MM.1S (cell line): Measurements from ENCODE around the gene DYNLT1.
"Not testable (repeated sequence)": the region's sequence is repeated elsewhere in the genome, so short reads cannot be mapped to it uniquely, and the experiment has no call there.

Source experiments
- DNase-seq: peaks from one replicate; pipeline ENCODE4 v3.0.0-alpha.2; 2015
- H2AFZ ChIP-seq: fragments of 300-600 bp; sonication (generic); 2 replicates; pipeline ENCODE4 v1.6.0; 2016; ENCODE audit warnings: antibody characterized with exemption, low read length
- H3F3A ChIP-seq: fragments of 300-600 bp; sonication (generic); 2 replicates; pipeline ENCODE4 v1.6.1; 2016; ENCODE audit warnings: mild to moderate bottlenecking, antibody characterized with exemption, low read length, moderate library complexity, mixed read lengths; ENCODE audit not compliant: insufficient read depth
- H3K27ac ChIP-seq: fragments of 300-600 bp; sonication (generic); 2 replicates; pipeline ENCODE4 v1.5.1; 2016; ENCODE audit warnings: mild to moderate bottlenecking, low read length
- H3K27me3 ChIP-seq: fragments of 300-600 bp; sonication (generic); replicated peaks from 2 replicates; pipeline ENCODE4 v1.6.0; 2016; ENCODE audit warnings: low read length; ENCODE audit not compliant: insufficient read depth
- H3K36me3 ChIP-seq: fragments of 300-600 bp; sonication (generic); replicated peaks from 2 replicates; pipeline ENCODE4 v1.6.1; 2016; ENCODE audit warnings: mild to moderate bottlenecking, low read length, mixed read lengths; ENCODE audit not compliant: insufficient read depth
- H3K4me1 ChIP-seq: fragments of 300-600 bp; sonication (generic); 2 replicates; pipeline ENCODE4 v1.6.1; 2016; ENCODE audit warnings: low read length, mixed read lengths
- H3K4me2 ChIP-seq: fragments of 300-600 bp; sonication (generic); 2 replicates; pipeline ENCODE4 v1.6.0; 2016; ENCODE audit warnings: low read depth, low read length
- H3K4me3 ChIP-seq: fragments of 300-600 bp; sonication (generic); 2 replicates; pipeline ENCODE4 v1.5.1; 2016; ENCODE audit warnings: low read length, mixed read lengths
- H3K79me2 ChIP-seq: fragments of 300-600 bp; sonication (generic); 2 replicates; pipeline ENCODE4 v1.6.1; 2016; ENCODE audit warnings: mixed run types, low read length, mixed read lengths
- H3K9ac ChIP-seq: fragments of 300-600 bp; sonication (generic); 2 replicates; pipeline ENCODE4 v1.6.1; 2016; ENCODE audit warnings: low read length, mixed read lengths
- H3K9me2 ChIP-seq: fragments of 300-600 bp; sonication (generic); replicated peaks from 2 replicates; pipeline ENCODE4 v1.6.1; 2016; ENCODE audit warnings: mild to moderate bottlenecking, low read length, mixed read lengths; ENCODE audit not compliant: insufficient read depth
- H3K9me3 ChIP-seq: fragments of 300-600 bp; sonication (generic); replicated peaks from 2 replicates; pipeline ENCODE4 v1.6.1; 2016; ENCODE audit warnings: mild to moderate bottlenecking, low read length, mixed read lengths; ENCODE audit not compliant: insufficient read depth
- H4K20me1 ChIP-seq: fragments of 300-600 bp; sonication (generic); 2 replicates; pipeline ENCODE4 v1.6.1; 2016; ENCODE audit warnings: mild to moderate bottlenecking, low read length, moderate library complexity, mixed read lengths; ENCODE audit not compliant: insufficient read depth
- CTCF ChIP-seq: fragments of 300-600 bp; sonication (generic); IDR thresholded peaks from 2 replicates; pipeline ENCODE4 v1.5.1; 2016; ENCODE audit warnings: antibody characterized with exemption, low read length, mixed read lengths
- EZH2 ChIP-seq: fragments of 300-600 bp; sonication (generic); optimal IDR thresholded peaks from 2 replicates; pipeline ENCODE3; 2017; ENCODE audit warnings: low read depth, mild to moderate bottlenecking, antibody characterized with exemption, low read length, mixed read lengths
- EZH2phosphoT487 ChIP-seq: fragments of 300-600 bp; sonication (generic); IDR thresholded peaks from 2 replicates; pipeline ENCODE4 v1.6.1; 2018; ENCODE audit warnings: antibody characterized with exemption, low read length

The DYNLT1 gene

GRCh38 chr6:158654498-158654897, 10.0 kb upstream of the DYNLT1 start:
- Histone ChIP-seq H3K27me3 (peaks cover 7% of the 10 kb centered on the region; the same call in 1 of the 2 replicates), H3K27ac (no peak overlapping the region), H3K4me1 (peaks cover 18% of the 10 kb centered on the region), H3K9me2 (no peaks in the 10 kb centered on the region), H2AFZ (no peak overlapping the region), H3K36me3 (no peaks in the 10 kb centered on the region), H4K20me1 (no peaks in the 10 kb centered on the region), H3K79me2 (no peaks in the 10 kb centered on the region), H3K9me3 (no peaks in the 10 kb centered on the region), H3F3A (peaks cover 16% of the 10 kb centered on the region), H3K9ac (no peak overlapping the region), H3K4me3 (no peak overlapping the region), H3K4me2 (peak overlapping the region; percentile 67)
- TF ChIP-seq EZH2phosphoT487 (no peak), EZH2 (no peak)
- DNase-seq: no peak

GRCh38 chr6:158653577-158654354, 9.2 kb upstream of the DYNLT1 start:
- peak; percentile 87 for DNase-seq
- H3K9me2 ChIP-seq: no peaks in the 10 kb centered on the region
- H3K9me3 ChIP-seq: no peaks in the 10 kb centered on the region
- H3K9ac ChIP-seq: peak overlapping the region; percentile 46
- H3K4me2 ChIP-seq: peak overlapping the region; percentile 67
- no peaks in the 10 kb centered on the region for H3K36me3 ChIP-seq
- H3K27ac ChIP-seq: peak overlapping the region; percentile 82
- no peak for TF ChIP-seq CTCF
- no peak for TF ChIP-seq EZH2phosphoT487
- no peak for TF ChIP-seq EZH2
- H3K79me2 ChIP-seq: no peaks in the 10 kb centered on the region
- H3K4me1 ChIP-seq: peaks cover 19% of the 10 kb centered on the region
- no peak overlapping the region for H2AFZ ChIP-seq
- H4K20me1 ChIP-seq: no peaks in the 10 kb centered on the region
- no peak overlapping the region for H3K4me3 ChIP-seq
- H3K27me3 ChIP-seq: peaks cover 7% of the 10 kb centered on the region; the same call in 1 of the 2 replicates
- H3F3A ChIP-seq: peaks cover 20% of the 10 kb centered on the region

GRCh38 chr6:158651981-158652737, 7.6 kb upstream of the DYNLT1 start:
- Histone ChIP-seq H3F3A (peaks cover 20% of the 10 kb centered on the region), H3K4me1 (peaks cover 19% of the 10 kb centered on the region)
- not testable (repeated sequence) for H3K9me2 ChIP-seq, H3K79me2 ChIP-seq, H2AFZ ChIP-seq, H3K4me2 ChIP-seq, H3K27ac ChIP-seq, H3K9ac ChIP-seq, DNase-seq, H3K36me3 ChIP-seq, H4K20me1 ChIP-seq, H3K27me3 ChIP-seq, H3K4me3 ChIP-seq, H3K9me3 ChIP-seq

- Histone ChIP-seq H3K9me2 (no peaks in the 10 kb centered on the region), H3K79me2 (no peaks in the 10 kb centered on the region), H4K20me1 (no peaks in the 10 kb centered on the region), H3K9ac (no peak within 1 kb of the TSS), H2AFZ (no peak within 1 kb of the TSS), H3F3A (peaks cover 24% of the 10 kb centered on the region), H3K36me3 (no peaks in the 10 kb centered on the region), H3K27me3 (peaks cover 3% of the 10 kb centered on the region; the same call in 1 of the 2 replicates), H3K4me3 (no peak within 1 kb of the TSS), H3K9me3 (no peaks in the 10 kb centered on the region), H3K4me2 (no peak within 1 kb of the TSS), H3K4me1 (peaks cover 22% of the 10 kb centered on the region), H3K27ac (peak within 1 kb of the TSS; percentile 27; the same call in 1 of the 2 replicates)
- DNase-seq: peak; percentile 34
- no peak for TF ChIP-seq EZH2phosphoT487
- TF ChIP-seq EZH2: no peak
- TF ChIP-seq CTCF: no peak
These were observed 5.0 kb upstream of the DYNLT1 start, which contains the start of gene SYTL3 for GRCh38 chr6:158649289-158650143. SYTL3 (plus strand) TSS chr6:158650054; CDS start chr6:158663269, 13,215 bp downstream.
